GM19397 (cell line): ENCODE data around the gene OVAAL.
"Not testable (repeated sequence)": the region's sequence is repeated elsewhere in the genome, so short reads cannot be mapped to it uniquely, and the experiment has no call there.

Source experiments
- ATAC-seq: cut with Tn5 transposase; IDR thresholded peaks from one replicate; pipeline ENCODE4 v1.9.1; 2021; ENCODE audit warnings: mild to moderate bottlenecking, moderate library complexity; ENCODE audit not compliant: unreplicated experiment

OVAAL gene

DNA sequence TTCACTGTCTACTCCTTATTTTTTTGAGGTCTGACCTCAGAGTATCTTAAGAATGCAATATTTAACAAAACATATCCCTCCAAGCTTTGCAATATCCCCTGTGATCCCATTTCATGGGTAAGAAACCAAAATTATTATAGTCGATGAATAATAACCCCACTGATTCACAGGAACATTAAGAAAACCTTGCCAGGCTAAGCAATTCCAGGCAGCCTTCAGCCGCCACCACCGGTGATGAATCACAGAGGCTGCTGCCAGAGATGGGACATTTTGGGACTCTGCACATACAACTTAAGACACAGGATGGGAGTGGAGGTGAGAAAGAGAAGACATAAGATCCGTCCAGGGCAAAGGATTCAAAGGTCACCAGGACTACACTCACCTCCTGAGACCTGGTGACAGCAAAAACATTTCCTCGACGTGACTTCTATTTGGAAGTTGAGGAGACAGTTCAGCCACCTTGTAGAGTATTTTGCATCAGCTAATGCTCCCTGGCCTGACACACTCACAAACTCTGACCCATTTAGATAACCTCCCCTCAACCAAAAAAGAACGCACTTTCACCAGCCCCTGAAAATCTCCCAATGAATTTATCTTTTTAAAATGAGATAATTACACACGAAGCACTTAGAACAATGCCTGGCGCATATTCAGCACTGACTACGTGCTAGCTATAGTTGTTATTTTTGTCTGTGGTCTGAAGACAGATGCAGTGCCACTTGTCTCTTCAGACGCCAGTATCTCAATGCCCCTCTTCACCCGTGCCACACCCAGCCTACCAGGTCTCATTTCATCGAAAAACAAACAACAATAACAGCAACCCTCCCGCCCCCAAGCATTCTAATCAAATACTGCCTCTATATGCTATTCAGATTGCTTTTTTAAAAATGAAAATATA lies 17.8 kb upstream of the OVAAL start:
- ATAC-seq = no peak

DNA sequence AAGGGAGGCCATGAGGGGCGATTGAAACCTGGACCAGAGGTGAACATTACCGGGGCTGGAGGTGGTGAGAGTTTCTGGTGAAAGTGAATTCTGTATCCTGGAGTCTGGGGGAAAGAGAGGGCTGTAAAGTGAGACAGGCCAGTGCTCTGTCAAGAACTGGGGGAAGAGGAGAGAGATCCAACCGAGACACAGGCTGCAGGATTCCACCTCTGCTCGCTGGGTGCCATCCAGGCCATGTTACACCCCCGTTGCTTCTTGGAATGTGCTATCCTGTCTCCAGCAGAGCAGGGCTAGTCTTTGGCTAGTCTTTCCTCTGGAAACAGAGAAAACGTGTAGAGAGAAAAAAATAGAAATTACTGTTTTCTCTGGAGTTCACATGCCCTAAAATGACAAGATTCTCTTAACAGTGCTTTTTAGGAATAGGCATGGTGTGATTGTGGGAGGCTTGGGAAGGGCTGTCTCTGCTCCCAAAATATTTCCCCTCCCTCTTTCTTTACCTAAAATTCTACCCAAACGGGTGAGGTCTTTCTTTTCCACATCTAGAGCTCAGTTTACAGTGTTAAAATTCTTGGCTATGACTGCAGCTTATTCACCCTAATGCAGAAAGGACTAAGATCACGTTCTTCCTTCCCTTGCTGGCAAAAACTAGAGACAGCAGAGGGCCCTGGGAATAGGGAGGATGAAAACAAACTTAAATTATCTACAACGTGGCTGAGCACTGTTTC lies 16.5 kb upstream of the OVAAL start:
- no peak for ATAC-seq

GRCh38 chr1:180542838-180543145 lies 16.0 kb upstream of the OVAAL start:
- no peak for ATAC-seq

DNA sequence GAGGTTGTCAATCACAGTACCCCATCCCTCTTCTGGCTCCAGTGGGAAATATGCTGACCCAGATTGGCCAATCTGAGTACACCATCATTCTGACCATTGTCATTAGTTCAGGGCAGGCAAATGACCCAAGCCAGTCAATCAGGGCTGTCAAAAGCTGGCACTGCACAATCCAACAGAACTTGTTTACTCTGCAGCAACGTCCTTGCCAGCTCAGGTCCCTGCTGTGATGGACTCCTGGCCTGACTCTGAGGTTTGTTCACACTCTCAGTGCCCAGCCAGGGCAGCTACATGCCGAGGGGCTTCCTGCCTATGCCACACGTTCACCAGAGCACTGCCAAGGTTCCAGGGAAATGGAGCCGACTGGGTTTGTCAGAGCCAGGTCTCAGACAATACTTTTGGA lies 14.7 kb upstream of the OVAAL start:
- ATAC-seq = no peak

DNA sequence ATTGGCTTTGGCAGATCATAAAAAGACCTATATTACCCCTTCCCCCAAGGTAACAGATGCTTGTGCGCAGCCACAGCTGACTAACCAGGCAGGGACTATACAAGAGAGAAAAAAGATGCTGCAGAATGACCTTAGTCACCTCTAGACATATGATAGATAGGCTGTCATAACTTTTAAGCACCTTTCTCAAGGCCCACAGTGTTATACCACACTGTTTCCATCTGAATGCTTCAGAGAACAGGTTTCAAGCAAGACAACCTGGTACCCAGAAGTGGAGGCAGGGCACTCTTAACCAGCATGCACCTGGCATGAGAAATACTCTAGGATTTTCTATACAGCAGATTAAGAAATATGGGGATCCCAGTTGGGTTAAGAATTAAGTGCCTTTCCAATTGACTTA lies 12.8 kb upstream of the OVAAL start:
- ATAC-seq = no peak

DNA sequence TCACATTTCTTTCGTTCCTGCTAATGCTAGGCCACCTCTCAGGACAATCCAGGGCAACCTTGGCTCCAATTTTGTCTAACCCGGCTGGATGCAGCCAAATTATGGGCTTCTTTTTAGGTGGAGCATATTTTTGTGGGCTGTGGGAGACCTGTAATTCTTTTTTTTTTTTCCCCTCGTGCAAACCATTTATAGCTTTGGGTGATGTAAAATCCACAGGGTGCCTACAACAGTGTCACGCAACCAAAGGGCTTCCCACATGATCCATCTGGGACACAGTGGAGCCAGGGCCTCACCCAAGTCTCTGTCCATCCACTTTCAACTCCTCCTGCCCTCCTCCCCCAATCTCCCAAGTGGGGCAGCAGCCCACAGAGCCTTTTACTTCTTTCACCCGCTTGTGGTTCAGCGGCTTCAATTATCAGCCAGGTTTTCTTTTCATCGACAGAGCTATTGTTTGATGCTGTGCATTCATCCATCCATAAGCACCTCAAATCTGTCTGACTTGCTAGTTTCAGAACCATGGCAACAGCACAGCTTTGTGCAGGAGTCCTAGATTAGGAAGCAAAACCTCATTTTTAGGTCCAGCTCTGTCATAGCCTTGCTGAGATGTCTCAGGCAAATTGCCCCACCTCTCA lies 10.0 kb upstream of the OVAAL start:
- ATAC-seq = no peak

DNA sequence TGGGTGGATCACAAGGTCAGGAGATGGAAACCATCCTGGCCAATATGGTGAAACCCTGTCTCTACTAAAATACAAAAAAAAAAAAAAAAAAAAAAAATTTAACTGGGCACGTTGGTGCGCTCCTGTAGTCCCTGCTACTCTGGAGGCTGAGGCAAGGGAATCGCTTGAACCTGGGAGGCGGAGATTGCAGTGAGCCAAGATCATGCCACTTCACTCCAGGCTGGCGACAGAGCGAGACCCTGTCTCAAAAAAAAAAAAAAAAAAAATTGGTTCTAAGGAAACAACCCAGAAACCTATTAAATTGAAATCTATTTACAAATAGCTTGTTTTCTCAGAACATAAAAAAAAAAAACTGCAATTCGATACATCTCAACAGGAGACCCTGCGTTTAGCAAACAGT lies 9.0 kb upstream of the OVAAL start:
- not testable (repeated sequence) for ATAC-seq

DNA sequence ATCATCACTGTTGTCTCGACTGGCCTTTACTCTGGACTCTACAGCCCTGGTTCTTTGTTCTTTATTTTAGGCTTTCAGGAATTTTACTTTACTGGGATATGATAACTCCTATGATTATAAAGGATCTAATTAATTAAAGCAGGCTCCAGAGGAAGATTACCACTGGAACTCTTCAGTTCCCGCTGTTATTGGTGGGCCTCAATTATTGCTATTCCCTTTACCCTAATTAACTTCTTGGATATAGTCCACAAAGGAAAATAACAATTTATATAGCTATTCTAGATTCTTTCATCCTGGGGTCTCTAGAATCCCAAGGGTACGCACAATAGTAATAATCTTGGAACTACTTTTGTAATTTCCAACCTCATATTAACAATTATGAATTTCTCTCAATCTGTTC lies 8.5 kb upstream of the OVAAL start:
- ATAC-seq = no peak

DNA sequence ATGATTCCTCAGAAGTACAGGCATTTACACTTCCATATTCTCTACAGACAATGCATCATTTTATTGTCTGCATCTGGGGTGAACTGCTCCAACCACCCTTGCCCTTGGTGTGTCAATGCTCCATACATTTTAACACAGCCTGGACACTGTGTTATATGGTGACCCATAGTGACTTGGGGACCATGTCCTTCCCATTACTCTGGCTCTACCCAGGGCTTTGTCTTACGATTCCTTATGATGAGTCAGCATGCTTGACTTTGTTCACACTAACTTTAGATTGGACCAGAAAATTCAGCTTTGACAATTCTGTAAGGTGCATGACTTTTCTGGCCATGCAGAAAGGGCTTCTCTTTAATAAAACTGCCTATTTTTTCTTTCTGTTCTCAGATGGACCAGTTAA lies 6.8 kb upstream of the OVAAL start:
- no peak for ATAC-seq

- not testable (repeated sequence) for ATAC-seq
Observed at GRCh38 chr1:180553046-180553445, 5.7 kb upstream of the OVAAL start.

GRCh38 chr1:180555411-180555810 lies 3.4 kb upstream of the OVAAL start:
- no peak for ATAC-seq

DNA sequence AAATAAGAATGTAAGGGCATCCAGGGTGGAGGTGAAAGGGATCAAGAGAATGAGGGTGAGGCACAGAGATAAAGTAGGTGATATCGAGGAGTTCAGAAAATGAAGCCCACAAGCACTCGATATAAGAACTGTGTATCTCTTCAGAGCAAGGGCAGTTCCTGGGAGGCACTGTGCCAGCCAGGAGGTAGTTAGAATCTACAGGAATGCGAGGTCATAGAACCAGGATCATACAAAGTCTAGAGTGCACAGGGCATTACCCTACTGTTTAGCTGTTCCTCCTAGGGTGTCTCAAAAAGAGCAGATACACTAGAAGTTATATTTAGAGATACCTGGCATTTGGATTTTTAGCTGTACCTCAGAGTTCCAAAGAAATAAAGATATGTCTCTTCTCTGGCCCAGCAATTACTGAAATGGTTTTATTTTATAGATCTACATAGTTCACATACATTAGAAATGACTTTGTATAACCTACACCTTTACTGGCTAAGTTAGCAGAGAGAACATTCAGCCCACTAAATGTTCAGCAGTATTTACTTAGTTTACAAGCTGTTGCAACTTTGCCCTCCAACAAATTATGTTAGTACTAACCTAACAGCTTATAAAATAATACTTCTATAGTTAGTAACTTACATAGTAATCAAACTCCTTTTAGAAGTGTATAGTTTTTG lies 1.6 kb downstream of the OVAAL start:
- ATAC-seq = no peak

- no peak for ATAC-seq
Observed at GRCh38 chr1:180560868-180561600, 2.3 kb downstream of the OVAAL start.

- no peak for ATAC-seq
Observed at GRCh38 chr1:180562640-180563025, 3.9 kb downstream of the OVAAL start.

GRCh38 chr1:180563026-180563827 lies 4.5 kb downstream of the OVAAL start:
- no peak for ATAC-seq

- ATAC-seq = no peak
Observed at GRCh38 chr1:180565121-180565871, 6.5 kb downstream of the OVAAL start.

DNA sequence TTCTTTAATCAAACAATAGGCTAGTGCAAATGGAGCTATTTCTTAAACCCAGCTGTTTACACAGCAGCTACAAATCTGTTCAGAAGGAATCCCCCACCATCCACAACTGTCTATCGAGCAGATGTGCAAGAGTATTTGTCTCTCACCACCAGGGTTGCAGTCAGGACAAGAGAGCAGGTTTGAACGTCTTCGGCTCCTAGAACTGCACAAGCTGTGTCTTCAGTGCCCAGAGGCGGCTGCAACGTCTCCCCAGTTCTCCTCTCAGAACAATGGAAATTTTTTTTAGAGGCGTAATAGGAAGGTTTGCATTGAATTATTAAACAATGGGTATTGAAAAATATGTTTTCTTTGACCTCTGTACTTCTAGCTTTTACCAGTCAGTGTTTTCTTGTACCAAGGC lies 7.3 kb downstream of the OVAAL start:
- no peak for ATAC-seq

DNA sequence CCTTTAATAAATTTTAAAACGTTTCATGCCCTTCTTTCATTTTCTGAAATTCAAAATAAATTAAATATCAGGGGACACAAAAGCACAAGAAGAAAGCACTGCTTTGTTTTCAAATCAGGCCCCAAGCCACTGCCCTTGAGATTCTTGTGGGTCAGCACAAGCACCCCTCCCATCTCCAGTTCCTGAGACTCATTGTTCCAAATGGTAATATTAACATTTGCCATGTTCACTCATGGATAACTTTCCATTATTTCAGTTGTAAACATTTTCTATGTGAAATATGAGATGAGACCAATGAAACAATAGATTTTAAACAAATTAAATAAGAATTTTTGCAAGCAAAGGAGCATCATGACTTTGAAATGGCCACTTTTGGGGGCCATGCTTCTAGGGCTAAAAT lies 7.7 kb downstream of the OVAAL start:
- ATAC-seq = no peak

DNA sequence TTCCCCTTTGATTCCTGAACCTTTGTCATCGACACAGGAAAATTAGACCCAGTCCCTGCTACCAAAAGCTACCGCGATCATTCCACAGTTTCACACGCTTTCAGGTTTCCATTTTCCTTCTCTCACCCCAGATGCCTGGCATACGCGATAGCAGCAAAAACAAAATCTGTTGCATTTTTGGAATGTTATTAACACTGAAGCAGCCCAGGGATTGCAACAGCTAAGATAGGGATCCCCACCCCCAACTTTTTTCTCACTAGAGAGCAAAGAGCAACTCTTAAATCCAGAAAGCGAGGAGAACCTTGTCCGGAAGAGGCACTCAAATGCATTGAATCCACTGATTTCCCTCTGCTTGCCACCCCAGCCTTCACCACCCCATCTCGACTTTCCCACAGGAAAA lies 8.9 kb downstream of the OVAAL start:
- no peak for ATAC-seq
